ENCODE data around the gene ANKFY1. TPM values are rescaled to one million over a fixed set of nuclear protein-coding genes. Genes with fewer than 3 reads are reported as not detected.

ANKFY1 gene
- total RNA-seq, 1 experiment from 2014 or later = 18.5 TPM

- no TSS peak for BruUV-seq (replicated peaks)
- Histone ChIP-seq H3K9ac (ENCODE audit: low read length) (no peak overlapping the region), H3K9me3 (ENCODE audit: low read length) (no peaks in the 10 kb centered on the region), H3K27me3 (ENCODE audit: low read length) (no peaks in the 10 kb centered on the region), H3K4me2 (ENCODE audit: low read length) (no peak overlapping the region), H3K9me2 (replicated peaks; ENCODE audit: low read length) (no peaks in the 10 kb centered on the region), H2AFZ (ENCODE audit: low read length) (no peak overlapping the region), H3K36me3 (ENCODE audit: low read depth, low read length) (no peaks in the 10 kb centered on the region; the same call in 1 of the 2 replicates), H3K79me2 (ENCODE audit: low read length) (no peaks in the 10 kb centered on the region), H4K20me1 (ENCODE audit: low read length) (no peaks in the 10 kb centered on the region), H3F3A (ENCODE audit: low read length, unreplicated experiment) (no peaks in the 10 kb centered on the region), H3K4me3 (ENCODE audit: low read length) (no peak overlapping the region), H3K27ac (ENCODE audit: low read length) (no peak overlapping the region), H3K4me1 (ENCODE audit: insufficient read depth, low read length) (no peaks in the 10 kb centered on the region)
- DNase-seq = no peak
- intact Hi-C loops (cut with micrococcal nuclease) = loop anchor here (1.0 to 5.0 kb wide), 4 partner anchors 33 to 197 kb away; partner anchors contain the start of gene UBE2G1
- no peak; the same call in 1 of the 2 replicates for ATAC-seq
- TF ChIP-seq CTCF (conservative IDR thresholded peaks at IDR 0.05; ENCODE audit: low read depth, low read length) = no peak
- no peak for TF ChIP-seq EZH2phosphoT487 (IDR thresholded peaks at IDR 0.05; ENCODE audit: borderline replicate concordance, low read length)
- TF ChIP-seq EZH2 (IDR thresholded peaks at IDR 0.05; ENCODE audit: low read length, unreplicated experiment) = no peak
- POLR2A ChIA-PET (ENCODE audit: unreplicated experiment) = interaction anchor here (0.6 kb wide), 1 partner anchor 14 kb away, joined by 4 read pairs; no protein-coding TSS in a partner anchor
- CTCF ChIA-PET = interaction anchor here (1.0 to 1.4 kb wide), 3 partner anchors 14 to 205 kb away, joined by 4 to 5 read pairs (median 5); no protein-coding TSS in a partner anchor
Measured at GRCh38 chr17:4215882-4216570, 47.8 kb downstream of the ANKFY1 start.

GRCh38 chr17:4214157-4214556 lies 49.6 kb downstream of the ANKFY1 start:
- ATAC-seq = no peak
- intact Hi-C loops (cut with micrococcal nuclease) = loop anchor here (2.0 kb wide), 1 partner anchor 35 kb away; no protein-coding TSS in a partner anchor
- Histone ChIP-seq H3K36me3 (ENCODE audit: low read depth, low read length) (no peaks in the 10 kb centered on the region; the same call in 1 of the 2 replicates), H2AFZ (ENCODE audit: low read length) (no peak overlapping the region), H3K9me3 (ENCODE audit: low read length) (no peaks in the 10 kb centered on the region), H3K4me1 (ENCODE audit: insufficient read depth, low read length) (no peaks in the 10 kb centered on the region), H4K20me1 (ENCODE audit: low read length) (no peaks in the 10 kb centered on the region), H3F3A (ENCODE audit: low read length, unreplicated experiment) (no peaks in the 10 kb centered on the region), H3K27ac (ENCODE audit: low read length) (no peak overlapping the region), H3K27me3 (ENCODE audit: low read length) (no peaks in the 10 kb centered on the region), H3K79me2 (ENCODE audit: low read length) (no peaks in the 10 kb centered on the region), H3K9ac (ENCODE audit: low read length) (no peak overlapping the region), H3K4me3 (ENCODE audit: low read length) (no peak overlapping the region), H3K4me2 (ENCODE audit: low read length) (no peak overlapping the region), H3K9me2 (replicated peaks; ENCODE audit: low read length) (no peaks in the 10 kb centered on the region)
- no peak for DNase-seq
- no TSS peak for BruUV-seq (replicated peaks)
- ChIA-PET POLR2A (ENCODE audit: unreplicated experiment) (no interaction called here), CTCF (no interaction called here)
- no peak for TF ChIP-seq EZH2phosphoT487 (IDR thresholded peaks at IDR 0.05; ENCODE audit: borderline replicate concordance, low read length)
- no peak for TF ChIP-seq CTCF (conservative IDR thresholded peaks at IDR 0.05; ENCODE audit: low read depth, low read length)
- TF ChIP-seq EZH2 (IDR thresholded peaks at IDR 0.05; ENCODE audit: low read length, unreplicated experiment) = no peak

- H3K27ac ChIP-seq (ENCODE audit: low read length) = no peak overlapping the region
- H3F3A ChIP-seq (ENCODE audit: low read length, unreplicated experiment) = no peaks in the 10 kb centered on the region
- ChIA-PET POLR2A (ENCODE audit: unreplicated experiment) (no interaction called here), CTCF (no interaction called here)
- H3K9ac ChIP-seq (ENCODE audit: low read length) = no peak overlapping the region
- H3K27me3 ChIP-seq (ENCODE audit: low read length) = no peaks in the 10 kb centered on the region
- H3K9me2 ChIP-seq (replicated peaks; ENCODE audit: low read length) = no peaks in the 10 kb centered on the region
- DNase-seq (no peak), ATAC-seq (no peak)
- H3K36me3 ChIP-seq (ENCODE audit: low read depth, low read length) = peaks cover 12% of the 10 kb centered on the region
- H2AFZ ChIP-seq (ENCODE audit: low read length) = no peak overlapping the region
- H3K4me2 ChIP-seq (ENCODE audit: low read length) = no peak overlapping the region
- BruUV-seq (replicated peaks) = no TSS peak
- H4K20me1 ChIP-seq (ENCODE audit: low read length) = no peaks in the 10 kb centered on the region
- H3K79me2 ChIP-seq (ENCODE audit: low read length) = no peaks in the 10 kb centered on the region
- H3K4me3 ChIP-seq (ENCODE audit: low read length) = no peak overlapping the region
- TF ChIP-seq EZH2 (IDR thresholded peaks at IDR 0.05; ENCODE audit: low read length, unreplicated experiment) (no peak), EZH2phosphoT487 (IDR thresholded peaks at IDR 0.05; ENCODE audit: borderline replicate concordance, low read length) (no peak), CTCF (conservative IDR thresholded peaks at IDR 0.05; ENCODE audit: low read depth, low read length) (no peak)
- H3K4me1 ChIP-seq (ENCODE audit: insufficient read depth, low read length) = no peaks in the 10 kb centered on the region
- intact Hi-C loops (cut with micrococcal nuclease) = no loop called here
- no peaks in the 10 kb centered on the region for H3K9me3 ChIP-seq (ENCODE audit: low read length)
Measured at GRCh38 chr17:4209611-4210010, 54.2 kb downstream of the ANKFY1 start.

Measured in PC-3 (cell line).